K562 (cell line): Measurements from ENCODE around the gene PPP3CA. TPM values are rescaled to one million over a fixed set of nuclear protein-coding genes. Genes with fewer than 3 reads are reported as not detected.

Source experiments
- ATAC-seq: fragments of 200-7000 bp; cut with Tn5 transposase; 3 replicates; pipeline ENCODE4 v1.9.1; 2020; ENCODE audit warnings: moderate library complexity
- BruUV-seq: library from RNA; stranded (reverse); fragments of 400-500 nt; replicated peaks from 2 replicates; lab custom pipeline; 2021; lab: Mats Ljungman, UMichigan
- CTCF ChIA-PET: fragments of 300-600 bp; formaldehyde crosslinking; extraction: SDS; loops from one replicate; lab custom pipeline; 2021; ENCODE audit warnings: low intra/inter-chr PET ratio; lab: Yijun Ruan, JAX
- POLR2A ChIA-PET: fragments of 300-600, 350-650 bp; sonication (Branson Sonifier 250); formaldehyde crosslinking; extraction: SDS; loops from one replicate; lab custom pipeline; 2021; ENCODE audit warnings: antibody characterized with exemption, inconsistent platforms; lab: Yijun Ruan, JAX
- DNase-seq, 4 experiments: peaks; one replicate each; pipeline versions ENCODE4 v3.0.0 to v3.0.0-alpha.2; 2011 to 2018; ENCODE audit warnings: low spot score in 3 of 4, mixed read lengths in 3 of 4; ENCODE audit errors: extremely low read depth in 1 of 4
- FAIRE-seq: peaks from 2 replicates; lab custom pipeline; 2011; peaks lifted over from hg19 to GRCh38; lab: Jason Lieb, UNC
- H2AFZ ChIP-seq: 2 replicates; pipeline ENCODE4 v1.6.0; 2011; ENCODE audit warnings: low read depth, low read length, control low read depth, inconsistent platforms
- H3K27ac ChIP-seq: fragments of 200-600 bp; 3 replicates; pipeline ENCODE4 v1.8.0; 2011; ENCODE audit warnings: low read depth, mild to moderate bottlenecking, control low read depth, inconsistent platforms, low read length, moderate library complexity, mixed read lengths; ENCODE audit errors: extremely low read depth
- H3K27me3 ChIP-seq, 2 experiments: fragments of 300-600 bp in 1 of 2; 2 replicates in 1 of 2; 3 replicates in 1 of 2; pipeline versions ENCODE4 v1.6.0 to v1.8.0; 2011; ENCODE audit warnings: inconsistent platforms in 2 of 2, low read length in 2 of 2, mild to moderate bottlenecking in 1 of 2, mixed read lengths in 1 of 2, moderate library complexity in 1 of 2; ENCODE audit not compliant: control insufficient read depth in 2 of 2, insufficient read depth in 2 of 2
- H3K36me3 ChIP-seq: fragments of 300-600 bp; 3 replicates; pipeline ENCODE4 v1.8.0; 2011; ENCODE audit warnings: mild to moderate bottlenecking, low read length, inconsistent platforms; ENCODE audit not compliant: control insufficient read depth, insufficient read depth
- H3K4me1 ChIP-seq, 2 experiments: fragments of 200-600 bp in 1 of 2; replicated peaks in 1 of 2; 2 replicates in 1 of 2; 3 replicates in 1 of 2; pipeline versions ENCODE4 v1.5.1 to v1.8.0; 2011; ENCODE audit warnings: inconsistent platforms in 2 of 2, low read length in 2 of 2, mild to moderate bottlenecking in 1 of 2, mixed read lengths in 1 of 2, moderate library complexity in 1 of 2; ENCODE audit not compliant: control insufficient read depth in 2 of 2, insufficient read depth in 2 of 2
- H3K4me2 ChIP-seq: 2 replicates; pipeline ENCODE4 v1.6.1; 2011; ENCODE audit warnings: low read length, control low read depth, inconsistent platforms, mixed read lengths; ENCODE audit not compliant: insufficient read depth
- H3K4me3 ChIP-seq: fragments of 200-600 bp; sonication (generic), shearing (Covaris generic); 2 replicates; pipeline ENCODE4 v1.5.1; 2016; ENCODE audit warnings: control low read depth, inconsistent platforms
- H3K79me2 ChIP-seq: fragments of 200-600 bp; 3 replicates; pipeline ENCODE4 v1.8.0; 2011; ENCODE audit warnings: low read length, inconsistent platforms; ENCODE audit not compliant: control insufficient read depth, insufficient read depth
- H3K9ac ChIP-seq, 2 experiments: 2 replicates each; pipeline versions ENCODE4 v1.6.0 to v1.6.1; 2011; ENCODE audit warnings: low read depth in 2 of 2, low read length in 2 of 2, control low read depth in 1 of 2, inconsistent platforms in 1 of 2, mild to moderate bottlenecking in 1 of 2, mixed read lengths in 1 of 2; ENCODE audit not compliant: insufficient read depth in 1 of 2
- H3K9me1 ChIP-seq: one replicate; pipeline ENCODE4 v1.6.0; 2011; ENCODE audit warnings: inconsistent platforms, mild to moderate bottlenecking, low read length, moderate library complexity; ENCODE audit not compliant: control insufficient read depth, insufficient read depth
- H3K9me3 ChIP-seq: replicated peaks from 2 replicates; pipeline ENCODE4 v1.5.1; 2011; ENCODE audit warnings: low read depth, low read length, inconsistent platforms; ENCODE audit not compliant: control insufficient read depth, insufficient read depth
- H4K20me1 ChIP-seq: replicated peaks from 2 replicates; pipeline ENCODE4 v1.6.1; 2011; ENCODE audit warnings: low read length, inconsistent platforms, mixed read lengths; ENCODE audit not compliant: control insufficient read depth, insufficient read depth
- E2F8 ChIP-seq: fragments of 450-650 bp; IDR thresholded peaks from 2 replicates; pipeline ENCODE4 v1.7.1; 2018; ENCODE audit warnings: mild to moderate bottlenecking, low read depth; ENCODE audit not compliant: partially characterized antibody
- KDM2B ChIP-seq: fragments of 250-450 bp; sonication (Bioruptor Pico); IDR thresholded peaks from 2 replicates; pipeline ENCODE4 v1.8.0; 2021; ENCODE audit warnings: mild to moderate bottlenecking, moderate library complexity
- MLX ChIP-seq, 2 experiments: fragments of 450-650 bp in 1 of 2; sonication (generic) in 1 of 2; formaldehyde crosslinking; conservative IDR thresholded peaks; 2 replicates each; pipeline versions ENCODE4 v1.4.0 to v1.8.1; 2020 to 2022; ENCODE audit warnings: mild to moderate bottlenecking in 1 of 2, missing genetic modification reagents in 1 of 2
- TAF7 ChIP-seq: fragments of 450-650 bp; IDR thresholded peaks from 2 replicates; pipeline ENCODE4 v1.6.1; 2016; ENCODE audit warnings: missing genetic modification characterization, missing compliant biosample characterization
- ZNF398 ChIP-seq: fragments of 250-450 bp; sonication (Bioruptor Pico); IDR thresholded peaks from 2 replicates; pipeline ENCODE4 v1.8.0; 2021; ENCODE audit warnings: moderate library complexity, mild to moderate bottlenecking, inconsistent platforms
- WGBS: fragments of 100-300 bp; shearing (Covaris generic); methylation state at CpG from one replicate; pipeline ENCODE4 v1.1.6; 2016; ENCODE audit warnings: low coverage, mixed read lengths; ENCODE audit not compliant: insufficient coverage; ENCODE audit errors: missing lambda C conversion rate; 5-methylcytosine and 5-hydroxymethylcytosine counted together
- in situ Hi-C: fragments of 300-500 bp; cut with MboI; formaldehyde crosslinking; loops from 4 replicates; pipeline ENCODE4 v1.15.0; 2018; ENCODE audit warnings: inconsistent platforms, mixed read lengths
- intact Hi-C: fragments of 100-400 bp; cut with micrococcal nuclease; formaldehyde crosslinking; loops from 2 replicates; pipeline ENCODE4 v1.14.2; 2022
- polyA plus RNA-seq, 8 experiments: library from polyadenylated mRNA; depleted of rRNA in 4 of 8; stranded (reverse) in 5 of 8; unstranded in 3 of 8; fragments of >200 nt; fragmentation: Nextera tagmentation in 2 of 8; fragmentation: Illumina TruSeq in 1 of 8; extraction: Ambion mirVana in 2 of 8; extraction: Trizol in 1 of 8; gene quantifications; 2 replicates each; pipeline versions ENCODE4 v1.2.1 to v1.2.3, GENCODE V29; 2011 to 2014; ENCODE audit warnings: inconsistent platforms in 1 of 8, missing spikeins in 1 of 8
- total RNA-seq, 7 experiments: library from RNA; depleted of rRNA in 6 of 7; stranded (reverse); fragments of >200 nt in 6 of 7; fragmentation: Illumina TruSeq in 2 of 7; extraction: Trizol in 2 of 7; gene quantifications; 2 replicates each; pipeline versions ENCODE4 v1.2.1 to v1.2.3, GENCODE V29; 2011 to 2021; ENCODE audit warnings: low replicate concordance in 1 of 7

PPP3CA gene
- total and polyA plus RNA-seq, 9 of the 15 experiments (the other 6 are each of a cell fraction or from before 2014, with no cell fraction given): 0.94 to 3.2 (median 1.6) TPM

- Histone ChIP-seq H3K9ac (no peak overlapping the region), H3K9me1 (no peaks in the 10 kb centered on the region), H3K4me3 (no peak overlapping the region), H3K4me2 (no peak overlapping the region), H3K27ac (no peak overlapping the region), H3K9me3 (0 out of 2 replicates have a peak, but pooled peaks cover 3% of the 10 kb centered on the region), H3K36me3 (no peaks in the 10 kb centered on the region), H4K20me1 (no peaks in the 10 kb centered on the region), H2AFZ (no peak overlapping the region), H3K27me3 (no peaks in the 10 kb centered on the region), H3K4me1 (no peaks in the 10 kb centered on the region), H3K79me2 (no peaks in the 10 kb centered on the region)
- FAIRE-seq: no peak
- intact Hi-C loops: no loop called here
- ChIA-PET POLR2A (no interaction called here), CTCF (no interaction called here)
- WGBS: 0% methylated on average over 3 of the region's 3 CpGs
- DNase-seq: no peak
- no TSS peak for BruUV-seq
- in situ Hi-C loops: no loop called here
- no peak for ATAC-seq
- TF ChIP-seq TAF7 (tag) (no peak), MLX (CRISPR knock-in tag; conservative IDR thresholded peaks at IDR 0.05) (no peak), E2F8 (no peak), KDM2B (CRISPR knock-in tag) (no peak), ZNF398 (no peak)
These were observed 265.5 kb downstream of the PPP3CA start for GRCh38 chr4:101081695-101082369.
